Activated CD8-positive, alpha-beta memory T cell treated with anti-CD3 and anti-CD28 coated beads, Interleukin-2, amount 50 U/mL, for 48 hours (primary cell): ENCODE measurements around the gene RPRD1A.
A peak's percentile ranks its signal among the peaks of the same experiment; 100 is the strongest.
"Not testable (repeated sequence)": the region's sequence is repeated elsewhere in the genome, so short reads cannot be mapped to it uniquely, and the experiment has no call there.

Source experiments
- DNase-seq: peaks from one replicate; pipeline ENCODE4 v3.0.0-alpha.2; 2020

RPRD1A gene

DNA sequence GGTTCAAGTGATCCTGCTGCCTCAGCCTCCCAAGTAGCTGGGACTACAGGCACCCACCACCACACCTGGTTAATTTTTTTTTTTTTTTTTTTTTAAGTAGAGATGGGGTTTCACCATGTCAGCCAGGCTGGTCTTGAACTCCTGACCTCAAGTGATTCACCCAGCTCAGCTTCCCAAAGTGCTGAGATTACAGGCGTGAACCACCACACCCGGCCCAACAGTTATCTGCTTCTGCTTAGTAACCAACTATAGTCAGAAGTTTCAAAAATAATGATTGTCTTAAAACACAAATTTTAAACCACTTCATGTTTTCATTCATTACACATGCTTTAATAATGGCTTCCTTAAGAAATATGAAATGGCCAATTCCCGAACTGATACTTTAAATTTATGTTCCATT is 43.1 kb downstream of the RPRD1A start:
- not testable (repeated sequence) for DNase-seq

DNA sequence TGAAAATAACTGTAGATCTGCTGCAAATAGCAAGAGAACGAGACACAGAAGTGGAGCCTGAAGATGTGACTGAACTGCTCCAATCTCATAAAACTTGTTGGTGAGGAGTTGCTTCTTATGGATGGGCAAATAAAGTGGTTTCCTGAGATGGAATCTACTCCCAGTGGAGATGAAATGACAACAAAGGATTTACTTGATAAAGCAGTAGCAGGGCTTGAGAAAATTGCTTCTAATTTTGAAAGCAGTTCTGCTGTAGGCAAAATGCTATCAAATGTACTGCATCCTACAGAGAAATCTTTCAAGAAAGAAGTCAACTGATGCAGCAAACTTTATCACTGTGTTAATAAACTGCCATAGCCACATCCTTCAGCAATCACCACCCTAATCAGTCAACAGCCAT is 44.0 kb downstream of the RPRD1A start:
- no peak for DNase-seq

DNA sequence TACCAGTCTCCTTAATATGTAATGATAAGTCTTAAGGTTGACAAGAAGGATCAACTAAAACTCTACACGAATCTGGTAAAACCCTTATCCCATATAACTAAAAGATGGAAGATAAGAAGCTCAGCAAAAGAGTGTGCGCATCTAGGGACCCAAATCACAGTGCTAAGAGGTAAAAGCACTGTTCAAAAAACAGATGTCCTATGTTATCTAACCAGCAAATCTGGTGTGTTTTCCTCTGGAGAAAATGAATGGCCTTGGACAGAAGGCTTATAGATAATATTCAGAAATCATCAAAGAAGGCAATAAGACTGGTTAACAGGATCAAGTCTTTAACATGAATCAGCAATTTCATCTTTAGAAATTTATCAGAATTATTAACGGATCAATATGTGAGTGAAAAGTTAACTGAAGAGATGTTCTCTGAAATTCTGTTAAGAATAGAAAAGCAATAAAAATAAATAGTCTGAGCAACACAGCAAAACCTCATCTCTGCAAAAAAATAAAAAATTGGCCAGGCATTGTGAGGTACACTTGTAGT is 47.1 kb downstream of the RPRD1A start:
- no peak for DNase-seq

DNA sequence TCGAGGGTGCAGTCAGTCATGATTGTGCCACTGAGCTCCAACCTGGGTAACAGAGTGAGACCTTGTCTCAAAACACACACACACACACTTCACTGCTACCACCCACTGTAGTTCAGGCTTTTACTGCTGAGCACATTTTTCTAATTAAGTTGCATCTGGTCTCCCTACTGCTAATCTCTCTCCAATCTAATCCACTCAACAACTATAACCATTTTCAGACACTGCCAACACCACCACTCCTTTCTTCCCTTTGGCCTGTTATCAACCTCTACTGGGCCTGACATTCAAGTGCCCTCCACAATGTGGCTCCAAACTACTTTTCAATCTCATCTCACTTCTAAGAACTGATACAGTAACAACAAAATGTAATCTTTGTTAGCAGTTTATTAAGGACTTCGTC is 50.1 kb downstream of the RPRD1A start:
- no peak for DNase-seq

DNA sequence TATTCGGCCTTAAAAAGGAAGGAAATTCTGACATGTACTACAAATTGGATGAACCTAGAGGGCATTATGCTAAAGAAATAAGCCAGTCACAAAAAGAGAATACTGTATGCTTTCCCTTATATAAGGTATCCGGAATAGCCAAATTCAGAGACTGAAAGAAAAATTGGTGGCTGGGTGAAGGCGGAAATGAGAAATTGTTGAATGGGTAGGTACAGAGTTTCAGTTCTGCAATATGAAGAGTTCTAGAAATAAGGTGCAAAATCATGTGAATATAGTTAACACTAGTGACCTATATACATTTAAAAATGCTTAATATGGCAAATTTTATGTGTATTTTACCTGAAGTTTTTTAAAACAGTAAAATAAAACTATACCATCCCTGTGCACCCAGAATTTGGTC is 51.7 kb downstream of the RPRD1A start:
- no peak for DNase-seq

DNA sequence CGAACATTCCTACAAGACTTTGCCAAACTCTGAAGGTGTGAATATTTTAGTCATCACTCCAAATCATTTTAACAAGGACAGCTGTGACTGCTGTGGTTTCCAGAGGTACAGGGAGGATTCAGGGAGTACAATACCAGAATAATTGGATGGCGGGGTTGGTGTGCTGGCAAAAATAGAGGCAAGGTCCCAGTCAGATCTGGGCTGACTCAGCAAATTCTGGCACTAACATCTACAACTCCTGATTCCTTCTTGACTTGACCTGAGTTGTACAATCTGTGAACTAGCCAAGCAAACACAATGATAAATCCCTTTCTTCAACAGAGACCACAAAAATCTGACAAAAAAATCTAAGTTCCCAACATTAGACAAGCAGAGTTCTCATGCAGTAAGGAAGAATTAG is 54.5 kb downstream of the RPRD1A start:
- DNase-seq, result no peak

DNA sequence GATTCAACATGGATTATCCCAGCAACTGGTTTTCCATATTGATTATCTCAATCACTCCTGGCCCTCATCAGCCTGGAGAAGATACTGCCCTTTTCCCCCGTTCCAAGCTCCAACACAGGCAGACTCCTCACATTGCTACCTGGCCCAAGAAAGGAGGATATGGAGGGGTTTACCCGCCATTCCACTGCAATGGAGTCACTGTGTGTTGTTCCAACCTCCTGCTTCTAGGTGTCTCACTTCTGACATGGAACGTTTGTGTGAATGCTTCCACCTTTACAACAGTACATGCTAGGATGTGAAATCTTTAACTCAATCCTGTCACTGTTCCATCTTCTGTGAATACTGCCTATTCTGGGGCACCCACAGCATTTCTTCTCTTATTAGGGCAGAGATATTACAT is 58.1 kb downstream of the RPRD1A start:
- no peak for DNase-seq

DNA sequence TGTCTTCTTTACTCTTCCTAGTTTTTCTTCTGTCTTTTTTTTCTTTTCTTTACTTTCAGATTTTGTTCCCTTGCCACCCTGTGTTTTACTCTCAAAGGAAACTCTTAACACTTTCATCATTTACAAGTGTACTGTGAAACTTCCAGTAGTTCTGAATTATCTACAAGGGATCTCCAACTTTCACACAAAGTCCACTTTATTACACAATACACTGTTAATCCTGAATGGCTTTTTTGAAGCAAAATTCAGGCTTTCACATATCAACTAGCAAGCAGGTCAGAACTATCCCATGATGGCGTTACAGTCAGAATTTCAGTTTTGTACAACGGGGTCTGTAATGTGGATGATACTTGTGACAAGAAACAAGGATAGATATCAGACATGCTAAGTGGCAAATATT is 60.4 kb downstream of the RPRD1A start:
- DNase-seq, result no peak

DNA sequence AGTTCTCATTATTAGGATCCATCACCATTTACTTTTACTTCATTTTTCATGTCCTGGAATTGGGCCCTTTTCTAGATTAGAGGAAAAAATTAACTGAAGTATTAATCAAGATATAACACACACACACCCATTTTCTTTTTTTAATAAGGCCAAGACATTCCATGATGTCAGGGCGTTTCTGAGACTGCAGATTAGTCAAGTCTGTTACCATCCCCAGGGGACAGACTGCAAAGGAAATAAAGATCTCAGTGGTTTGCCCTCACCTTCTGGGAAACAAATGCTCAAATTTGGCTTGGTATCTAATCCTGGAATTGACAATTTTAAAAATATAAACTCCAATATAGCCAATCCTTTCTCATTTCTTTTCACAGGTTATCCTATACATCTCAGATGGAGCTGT is 67.4 kb downstream of the RPRD1A start:
- no peak for DNase-seq

DNA sequence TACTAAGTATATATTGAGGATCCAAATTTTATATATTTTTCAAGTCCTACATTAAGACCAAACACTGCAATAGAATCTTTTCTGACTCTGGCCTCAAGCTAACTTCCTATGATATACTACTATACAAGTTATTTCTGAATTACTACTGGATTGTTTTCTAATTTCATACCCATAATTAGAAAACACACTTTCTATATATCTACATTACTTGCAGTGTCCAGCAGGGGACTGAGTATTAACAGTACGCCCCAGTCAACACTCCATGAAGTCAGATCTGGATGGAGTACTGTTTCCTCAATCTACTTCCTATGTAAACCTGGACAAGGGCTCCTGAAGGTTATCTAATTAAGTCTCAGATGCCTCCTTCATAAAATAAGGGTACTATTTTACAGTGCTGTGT is 68.4 kb downstream of the RPRD1A start:
- DNase-seq, result no peak

DNA sequence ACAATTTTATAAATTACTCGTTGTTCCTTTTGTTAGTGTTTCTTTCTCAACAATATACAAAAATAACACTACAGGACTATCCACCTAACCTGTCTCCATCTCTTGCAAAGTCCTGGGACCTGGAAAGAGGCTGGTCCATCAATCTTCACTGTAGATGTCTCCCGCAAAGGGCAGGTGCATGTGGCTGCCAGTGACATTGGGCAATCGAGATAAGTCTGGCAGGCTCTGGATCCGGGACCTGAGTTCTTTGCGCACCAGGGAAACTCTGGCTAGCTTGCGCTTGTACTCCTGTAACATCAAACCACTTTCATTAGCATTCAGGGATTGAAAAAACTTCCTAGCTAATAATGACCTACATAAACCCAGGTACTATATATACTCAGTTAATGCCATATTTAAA is 74.3 kb downstream of the RPRD1A start:
- DNase-seq, result no peak

DNA sequence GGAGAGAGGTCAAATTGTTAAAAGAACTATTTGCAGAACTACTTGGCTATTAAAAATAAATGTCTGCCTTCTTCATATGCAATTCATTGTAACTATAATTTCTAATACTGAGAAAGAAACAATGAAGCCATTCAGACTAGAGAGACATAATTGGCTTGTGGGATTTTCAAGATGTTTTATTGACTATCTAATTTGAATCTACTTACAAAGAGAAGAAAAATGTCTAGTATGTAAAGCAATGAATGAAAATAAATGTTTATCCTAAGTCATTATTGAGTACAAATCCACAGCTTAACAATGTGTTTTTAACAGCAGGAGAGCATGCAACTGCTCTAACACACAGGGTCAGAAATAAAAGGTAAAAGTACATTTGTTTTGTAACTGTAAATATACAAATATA is 75.7 kb downstream of the RPRD1A start:
- DNase-seq, result no peak

DNA sequence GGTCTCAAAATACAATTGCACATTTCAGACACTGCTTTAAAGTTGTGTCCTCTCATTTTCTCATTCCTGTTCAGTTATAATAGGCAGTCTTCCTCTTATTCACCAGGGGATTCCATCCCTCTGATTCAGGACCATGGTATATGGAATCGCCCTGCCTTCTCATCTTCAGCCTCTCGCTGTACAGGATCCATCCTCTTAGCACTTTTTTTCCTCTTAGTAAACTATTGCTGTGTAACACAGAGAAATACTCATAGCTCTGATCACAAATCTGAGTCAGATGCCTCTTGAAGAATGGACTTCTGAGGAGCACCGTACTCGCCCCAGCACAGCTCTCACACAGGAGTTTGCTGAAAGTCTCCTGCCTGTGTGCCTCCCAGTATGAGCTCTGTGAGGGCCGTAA is 83.5 kb downstream of the RPRD1A start:
- DNase-seq, result no peak

DNA sequence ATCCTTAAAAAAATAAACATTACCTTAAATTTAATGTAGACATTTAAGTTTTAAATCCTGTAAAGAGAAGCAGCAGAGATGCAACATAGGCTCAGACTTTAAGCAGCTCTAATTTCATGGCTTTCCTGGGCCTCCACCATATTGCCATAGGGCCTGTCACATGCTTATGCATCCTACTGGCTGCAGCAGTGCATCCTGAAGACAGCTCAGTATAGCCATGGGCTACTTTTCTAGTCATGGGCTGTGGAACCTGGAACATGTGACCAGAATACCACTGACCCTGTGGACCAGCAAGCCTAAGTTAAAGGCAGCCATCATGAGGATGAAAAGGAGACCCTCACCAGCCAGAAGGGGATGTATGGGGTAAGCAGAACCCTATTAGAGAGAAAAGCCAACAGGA is 84.2 kb downstream of the RPRD1A start:
- DNase-seq, result no peak

DNA sequence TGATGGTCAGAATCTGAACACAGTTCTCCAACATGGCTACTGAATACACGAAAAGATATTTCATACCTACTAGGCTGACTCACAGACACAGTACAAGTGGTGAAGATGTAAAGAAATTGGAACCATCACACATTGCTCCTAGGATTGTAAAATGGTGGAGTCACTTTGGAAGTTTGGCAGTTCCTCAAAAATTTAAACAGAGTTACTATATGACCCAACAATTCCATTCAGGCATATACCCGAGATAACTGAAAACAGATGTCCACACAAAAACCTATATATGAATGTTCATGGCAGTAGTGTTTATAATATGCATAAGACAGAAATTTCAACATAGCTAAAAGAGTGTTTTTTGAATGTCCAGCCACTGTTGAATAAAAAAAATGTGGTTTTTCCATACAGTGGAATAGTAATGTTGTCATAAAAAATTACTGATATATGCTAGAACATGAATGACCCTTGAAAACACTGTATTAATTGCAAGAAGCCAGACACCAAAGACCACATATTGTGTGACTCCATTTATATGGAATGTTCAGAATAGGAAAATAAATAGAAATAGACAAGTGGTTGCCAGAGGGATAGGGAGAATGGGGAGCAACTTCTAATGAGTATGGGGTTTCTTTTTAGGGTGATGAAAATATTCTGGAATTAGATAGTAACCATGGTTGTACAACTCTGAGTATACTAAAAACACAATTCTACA is 84.8 kb downstream of the RPRD1A start:
- DNase-seq, result no peak

DNA sequence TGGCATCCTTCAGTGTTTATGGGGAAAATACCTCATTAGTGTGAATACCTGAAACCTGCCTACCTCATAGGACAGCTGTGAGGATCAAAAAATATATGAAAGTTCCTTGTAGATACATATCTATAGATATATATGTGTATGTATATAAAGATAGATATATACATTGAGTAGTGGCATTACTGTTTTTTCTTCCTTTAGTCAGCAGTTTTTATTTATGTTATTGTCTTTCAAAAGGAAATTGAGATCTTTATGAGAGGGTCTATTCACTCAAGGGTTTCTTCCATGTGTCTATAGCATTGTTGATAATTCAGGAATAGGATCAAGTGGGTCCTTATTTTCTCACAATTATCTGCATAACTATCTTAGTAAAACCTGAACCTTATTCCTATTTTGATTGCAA is 88.2 kb downstream of the RPRD1A start:
- no peak for DNase-seq

DNA sequence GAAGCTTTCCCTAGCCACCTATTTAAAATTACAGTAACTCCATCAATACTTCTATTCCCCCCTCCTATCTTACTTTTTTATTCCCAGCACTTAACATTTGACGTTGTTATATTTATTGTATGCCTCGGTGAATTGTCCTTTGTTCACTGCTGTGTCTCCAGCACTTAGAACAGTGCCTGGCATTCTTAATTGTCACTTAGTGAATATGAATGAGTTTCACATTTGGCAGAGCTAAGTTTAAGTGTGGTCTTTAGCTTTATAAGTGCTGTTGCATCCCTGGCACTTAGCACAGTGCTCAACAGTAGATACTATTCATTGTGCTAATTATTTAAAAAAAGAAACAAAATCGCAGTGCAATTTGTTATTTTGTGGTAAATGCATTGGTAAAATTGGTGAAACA is 93.2 kb downstream of the RPRD1A start:
- no peak for DNase-seq

DNA sequence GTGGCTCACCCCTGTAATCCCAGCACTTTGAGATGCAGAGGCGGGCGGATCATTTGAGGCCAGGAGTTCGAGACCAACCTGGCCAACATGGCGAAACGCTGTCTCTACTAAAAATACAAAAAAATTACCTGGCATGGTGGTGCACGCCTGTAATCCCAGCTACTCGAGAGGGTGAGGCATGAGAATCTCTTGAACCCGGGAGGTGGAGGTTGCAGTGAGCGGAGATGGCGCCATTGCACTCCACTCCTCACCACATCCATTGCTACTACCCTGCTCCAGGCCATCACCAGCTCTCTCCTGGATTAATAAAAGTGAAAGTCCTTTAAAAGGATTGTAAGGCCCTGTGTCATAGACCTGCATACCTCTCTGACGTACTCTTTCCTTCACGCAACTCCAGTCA is 93.7 kb downstream of the RPRD1A start:
- DNase-seq, result no peak

DNA sequence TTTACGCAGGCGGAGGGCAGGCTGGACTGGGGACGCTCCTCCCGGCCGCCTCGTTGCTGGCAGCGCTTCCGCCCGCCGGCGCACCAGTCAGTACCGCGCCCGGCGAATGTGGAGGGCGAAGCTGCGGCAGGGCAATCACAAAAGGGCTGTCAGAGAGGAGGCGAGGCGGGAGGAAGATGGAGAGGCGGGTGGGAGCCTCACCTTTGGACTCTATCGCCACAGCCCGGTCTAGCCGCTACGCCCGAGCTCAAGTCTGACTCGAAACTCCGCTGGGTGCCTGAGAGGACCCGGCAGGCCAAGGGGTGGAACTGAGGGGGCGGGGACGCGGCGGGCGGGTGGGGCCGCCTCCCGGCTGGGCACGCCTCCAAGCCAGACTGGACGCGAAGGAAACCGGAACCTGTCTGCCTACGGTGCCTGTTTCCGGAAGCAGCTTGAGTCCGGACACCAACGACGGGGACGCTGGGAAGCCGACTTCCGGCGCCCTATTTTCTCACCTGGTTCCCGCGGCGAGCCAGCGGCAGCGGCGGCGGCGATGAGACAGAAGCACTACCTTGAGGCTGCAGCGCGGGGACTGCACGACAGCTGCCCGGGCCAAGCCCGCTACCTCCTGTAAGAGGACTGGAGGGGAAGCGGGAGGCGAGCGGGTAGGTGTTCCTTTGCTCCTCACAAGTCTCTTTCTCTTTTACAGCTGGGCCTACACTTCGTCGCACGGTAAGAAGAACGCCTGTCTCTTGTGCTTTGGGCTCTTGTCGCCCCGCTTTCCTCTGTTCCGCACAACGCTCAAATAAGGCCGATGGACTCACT is 95.0 kb downstream of the RPRD1A start, which contains the start of gene RMP24:
RMP24 (plus strand) TSS at position 483 of the 804 bp plus-strand sequence.
- peak; percentile 94 for DNase-seq

DNA sequence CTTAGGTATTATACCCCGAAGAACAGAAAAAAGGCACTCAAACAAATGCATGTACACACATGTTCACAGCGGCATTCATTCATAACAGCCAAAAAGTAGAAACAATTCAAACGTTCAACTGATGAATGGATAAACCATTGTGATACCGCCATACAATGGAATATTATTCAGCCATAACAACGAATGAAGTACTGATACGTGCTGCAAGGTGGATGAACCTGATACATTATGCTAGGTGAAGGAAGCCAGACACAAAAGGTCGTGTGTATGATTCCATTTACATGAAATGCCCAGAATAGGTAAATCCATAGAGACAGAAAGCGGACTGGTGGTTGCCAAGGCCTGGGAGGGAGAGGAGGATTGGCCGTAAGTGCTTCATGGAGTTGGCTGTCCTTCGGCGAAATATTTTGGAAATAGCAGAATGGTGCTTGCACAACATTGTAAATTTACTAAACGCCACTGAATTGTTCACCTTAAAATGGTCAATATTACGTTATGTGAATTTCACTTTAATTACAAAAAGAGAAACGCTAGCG is 95.6 kb downstream of the RPRD1A start:
- DNase-seq, result no peak

DNA sequence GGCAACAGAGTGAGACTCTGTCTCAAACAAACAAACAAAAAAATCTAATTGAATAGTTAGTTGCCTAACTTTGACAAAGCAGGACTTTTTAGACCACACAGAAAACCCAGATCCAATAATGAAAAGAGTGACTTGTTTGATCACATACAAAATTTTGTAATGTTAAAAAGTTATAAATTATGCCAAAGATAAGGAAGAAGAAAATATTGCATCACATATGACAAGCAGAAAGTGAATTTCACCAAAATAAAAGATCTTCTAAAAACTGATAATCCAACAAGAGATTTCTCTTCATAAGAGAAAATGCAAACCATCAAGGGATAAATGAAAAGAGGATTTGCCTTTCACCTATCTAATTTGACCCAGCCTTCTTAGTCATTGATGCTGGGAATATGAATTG is 97.7 kb downstream of the RPRD1A start:
- no peak for DNase-seq

DNA sequence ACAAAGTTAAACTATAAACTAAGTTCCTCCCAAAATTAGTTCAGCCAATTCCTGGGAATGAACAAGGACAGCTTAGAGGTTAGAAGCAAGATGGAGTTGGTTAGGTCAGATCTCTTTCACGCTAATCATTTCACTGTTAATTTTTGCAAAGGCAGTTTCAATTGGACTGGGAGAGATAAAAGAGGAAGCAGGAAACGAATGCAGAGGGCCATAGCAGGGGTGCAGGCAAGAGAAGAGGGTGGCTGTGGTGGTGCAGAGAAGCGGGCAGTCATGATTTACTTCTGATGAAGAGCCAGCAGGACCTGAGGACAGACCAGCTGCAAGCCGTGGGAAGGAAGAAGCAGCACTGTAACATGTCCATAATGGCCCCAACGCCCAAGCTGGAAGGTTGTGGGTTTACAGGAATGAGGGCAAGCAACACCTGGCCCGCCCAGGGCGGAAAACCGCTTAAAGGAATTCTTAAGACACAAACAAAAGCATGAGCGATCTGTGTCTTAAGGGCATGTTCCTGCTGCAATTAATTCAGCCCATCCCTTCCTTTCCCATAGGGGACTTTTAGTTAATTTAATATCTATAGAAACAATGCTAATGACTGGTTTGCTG is 99.0 kb downstream of the RPRD1A start:
- DNase-seq, result no peak

DNA sequence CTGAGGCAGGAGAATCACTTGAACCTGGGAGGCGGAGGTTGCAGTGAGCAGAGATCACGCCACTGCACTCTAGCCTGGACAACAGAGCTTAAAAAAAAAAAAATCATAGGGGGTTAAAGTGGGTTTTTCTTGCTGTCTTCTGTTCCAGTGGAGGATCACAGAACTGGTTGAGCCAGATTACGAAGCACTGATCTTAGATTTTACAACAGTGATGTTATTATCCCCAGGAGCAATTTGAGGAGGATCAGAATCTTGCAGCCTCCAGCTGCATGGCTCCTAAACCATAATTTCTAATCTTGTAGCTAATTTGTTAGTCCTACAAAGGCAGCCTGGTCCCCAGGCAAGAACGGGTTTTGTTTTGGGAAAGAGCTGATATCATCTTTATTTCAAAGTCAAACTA is 99.5 kb downstream of the RPRD1A start:
- not testable (repeated sequence) for DNase-seq

DNA sequence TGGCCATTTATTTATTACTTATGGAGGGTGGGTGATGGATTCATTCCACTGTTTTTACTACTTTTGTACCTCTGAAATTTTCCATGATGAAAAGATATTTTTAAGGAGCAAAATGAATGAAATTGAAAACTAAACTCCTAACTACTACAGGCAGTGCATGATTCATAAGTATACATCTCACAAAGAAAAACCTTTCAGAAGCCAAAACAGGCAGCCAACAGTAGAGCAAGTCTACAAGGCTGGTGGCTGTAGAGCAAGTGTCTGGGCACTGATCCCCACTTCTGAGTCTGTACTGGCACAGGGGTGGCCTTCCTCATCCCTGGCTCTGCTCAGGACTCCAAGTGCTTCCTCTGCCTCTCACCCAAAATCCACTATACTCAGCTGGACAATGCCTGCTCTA is 103.0 kb downstream of the RPRD1A start:
- DNase-seq, result no peak
